ENCODE results near the gene FCN3. TPM values are rescaled to one million over a fixed set of nuclear protein-coding genes. Genes with fewer than 3 reads are reported as not detected.
A peak's percentile ranks its signal among the peaks of the same experiment; 100 is the strongest.

The FCN3 gene
- total RNA-seq, 6 experiments from 2014 or later = not detected

DNA sequence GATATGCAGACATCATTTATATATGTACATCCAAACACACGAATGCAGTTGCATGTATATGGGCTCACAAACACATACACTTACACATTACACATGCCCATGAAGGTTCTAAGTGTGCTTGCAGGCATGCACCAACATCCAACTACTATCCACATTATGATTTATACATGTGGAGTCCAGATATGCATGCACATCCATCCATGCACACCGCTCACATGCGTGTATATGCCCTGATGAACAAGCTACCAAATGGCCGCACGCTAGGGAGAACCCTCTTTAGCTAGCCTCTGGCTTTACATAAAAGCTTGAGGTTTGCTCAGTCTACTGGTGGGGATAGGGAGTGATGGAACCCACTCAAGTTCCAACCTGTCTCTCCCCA lies 26.3 kb upstream of the FCN3 start:
- Mint-ChIP-seq H3K27ac (no peak overlapping the region), H3K4me1 (ENCODE audit: low read depth) (peaks cover 31% of the 10 kb centered on the region), H3K9me3 (no peaks in the 10 kb centered on the region), H3K36me3 (ENCODE audit: low read depth) (no peaks in the 10 kb centered on the region), H3K27me3 (ENCODE audit: insufficient read depth) (peaks cover 3% of the 10 kb centered on the region; the same call in 1 of the 2 replicates), H3K4me3 (no peak overlapping the region)
- TF ChIP-seq, protein P1, sequence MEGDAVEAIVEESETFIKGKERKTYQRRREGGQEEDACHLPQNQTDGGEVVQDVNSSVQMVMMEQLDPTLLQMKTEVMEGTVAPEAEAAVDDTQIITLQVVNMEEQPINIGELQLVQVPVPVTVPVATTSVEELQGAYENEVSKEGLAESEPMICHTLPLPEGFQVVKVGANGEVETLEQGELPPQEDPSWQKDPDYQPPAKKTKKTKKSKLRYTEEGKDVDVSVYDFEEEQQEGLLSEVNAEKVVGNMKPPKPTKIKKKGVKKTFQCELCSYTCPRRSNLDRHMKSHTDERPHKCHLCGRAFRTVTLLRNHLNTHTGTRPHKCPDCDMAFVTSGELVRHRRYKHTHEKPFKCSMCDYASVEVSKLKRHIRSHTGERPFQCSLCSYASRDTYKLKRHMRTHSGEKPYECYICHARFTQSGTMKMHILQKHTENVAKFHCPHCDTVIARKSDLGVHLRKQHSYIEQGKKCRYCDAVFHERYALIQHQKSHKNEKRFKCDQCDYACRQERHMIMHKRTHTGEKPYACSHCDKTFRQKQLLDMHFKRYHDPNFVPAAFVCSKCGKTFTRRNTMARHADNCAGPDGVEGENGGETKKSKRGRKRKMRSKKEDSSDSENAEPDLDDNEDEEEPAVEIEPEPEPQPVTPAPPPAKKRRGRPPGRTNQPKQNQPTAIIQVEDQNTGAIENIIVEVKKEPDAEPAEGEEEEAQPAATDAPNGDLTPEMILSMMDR (IDR thresholded peaks at IDR 0.05) = no peak
- DNase-seq = no peak

DNA sequence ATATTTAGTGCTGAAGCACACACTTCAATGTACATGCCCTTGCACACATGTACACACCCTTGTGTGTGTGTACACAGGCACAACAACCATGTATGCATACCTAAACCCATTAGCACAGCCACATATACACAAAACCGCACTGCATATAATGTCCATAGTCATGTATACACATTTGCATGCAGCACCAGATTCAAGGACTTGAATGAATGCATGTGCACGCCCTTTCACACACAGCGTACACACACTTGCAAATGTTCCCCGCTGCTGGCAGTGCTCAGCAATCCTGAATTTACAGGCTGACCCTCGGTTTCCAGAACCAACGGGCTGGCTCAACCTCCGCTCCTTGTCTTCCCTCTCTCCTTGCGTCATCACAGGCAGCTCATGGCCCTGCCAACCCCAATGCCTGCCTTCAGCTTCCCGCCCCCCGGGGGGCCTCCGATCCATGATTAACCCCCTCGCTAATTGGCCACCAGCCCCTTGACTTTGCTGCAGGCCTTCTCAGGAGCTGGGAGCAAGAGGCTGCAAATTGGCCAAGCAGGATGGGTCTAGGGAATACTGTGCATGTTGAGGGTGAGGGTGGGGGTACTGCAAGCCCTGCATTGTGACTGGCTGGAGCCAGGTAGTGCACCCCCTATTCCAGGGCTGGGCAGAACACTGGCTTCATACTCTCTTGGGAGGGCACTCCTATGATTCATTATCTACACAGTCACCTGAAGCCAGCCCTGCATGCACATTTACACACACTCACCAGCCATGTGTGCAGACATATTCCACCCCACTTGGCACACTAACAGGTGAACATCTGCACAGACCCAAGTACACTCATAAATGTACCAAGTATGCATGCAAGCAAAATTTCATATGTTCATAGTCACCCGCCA lies 25.7 kb upstream of the FCN3 start:
- no peak overlapping the region for H3K27ac Mint-ChIP-seq

DNA sequence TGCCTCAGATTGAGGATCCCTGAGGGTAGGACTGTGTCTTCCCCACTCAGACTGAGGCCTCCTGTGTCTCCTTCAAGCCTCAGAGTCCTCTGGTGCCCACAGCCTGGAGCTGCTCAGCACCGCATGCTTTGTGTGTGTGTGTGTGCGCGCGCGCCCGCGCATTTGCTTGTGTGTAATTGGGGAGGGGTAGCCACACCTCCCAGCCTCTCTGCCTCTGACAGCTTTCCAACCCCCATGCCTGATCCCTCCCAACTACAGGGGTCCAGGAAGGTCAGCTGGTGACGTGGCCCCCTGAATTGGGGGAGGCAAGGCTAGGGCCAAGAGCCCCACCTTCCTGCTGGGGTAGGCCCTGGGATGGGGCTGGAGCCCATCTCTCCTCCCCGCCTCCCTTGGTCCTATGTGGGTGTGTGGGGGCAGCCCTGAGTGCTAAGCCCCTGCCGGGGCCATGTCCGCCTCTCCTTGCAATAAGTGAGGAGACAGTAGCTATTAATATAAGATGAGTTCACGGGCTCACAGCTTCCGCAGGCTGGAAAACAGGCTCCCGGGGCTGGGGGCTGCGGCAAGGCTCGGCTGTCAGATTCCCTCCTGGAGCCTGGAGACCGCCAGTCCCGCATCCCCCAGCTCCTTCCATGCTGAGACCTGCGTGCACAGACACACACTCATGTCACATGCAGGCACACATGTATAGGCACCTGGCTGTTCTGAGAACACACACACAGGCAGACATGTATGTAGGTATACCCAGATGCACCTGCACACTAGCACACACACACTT lies 24.8 kb upstream of the FCN3 start:
- Mint-ChIP-seq H3K4me1 (ENCODE audit: low read depth) (peaks cover 41% of the 10 kb centered on the region), H3K27ac (0 out of 2 replicates have a peak overlapping the region, but pooled peaks have one; percentile 11), H3K27me3 (ENCODE audit: insufficient read depth) (peaks cover 3% of the 10 kb centered on the region; the same call in 1 of the 2 replicates), H3K9me3 (no peaks in the 10 kb centered on the region), H3K36me3 (ENCODE audit: low read depth) (no peaks in the 10 kb centered on the region), H3K4me3 (peak overlapping the region; percentile 26; the same call in 1 of the 2 replicates)
- DNase-seq = no peak
- TF ChIP-seq, protein P1 (IDR thresholded peaks at IDR 0.05) = no peak

More for the DNA sequence above, 25.7 kb upstream of the FCN3 start:
- TF ChIP-seq, protein P1 (IDR thresholded peaks at IDR 0.05) = no peak
- DNase-seq = no peak
- Mint-ChIP-seq H3K4me1 (ENCODE audit: low read depth) (peaks cover 36% of the 10 kb centered on the region), H3K27me3 (ENCODE audit: insufficient read depth) (peaks cover 3% of the 10 kb centered on the region; the same call in 1 of the 2 replicates), H3K9me3 (no peaks in the 10 kb centered on the region), H3K36me3 (ENCODE audit: low read depth) (no peaks in the 10 kb centered on the region), H3K4me3 (no peak overlapping the region)

DNA sequence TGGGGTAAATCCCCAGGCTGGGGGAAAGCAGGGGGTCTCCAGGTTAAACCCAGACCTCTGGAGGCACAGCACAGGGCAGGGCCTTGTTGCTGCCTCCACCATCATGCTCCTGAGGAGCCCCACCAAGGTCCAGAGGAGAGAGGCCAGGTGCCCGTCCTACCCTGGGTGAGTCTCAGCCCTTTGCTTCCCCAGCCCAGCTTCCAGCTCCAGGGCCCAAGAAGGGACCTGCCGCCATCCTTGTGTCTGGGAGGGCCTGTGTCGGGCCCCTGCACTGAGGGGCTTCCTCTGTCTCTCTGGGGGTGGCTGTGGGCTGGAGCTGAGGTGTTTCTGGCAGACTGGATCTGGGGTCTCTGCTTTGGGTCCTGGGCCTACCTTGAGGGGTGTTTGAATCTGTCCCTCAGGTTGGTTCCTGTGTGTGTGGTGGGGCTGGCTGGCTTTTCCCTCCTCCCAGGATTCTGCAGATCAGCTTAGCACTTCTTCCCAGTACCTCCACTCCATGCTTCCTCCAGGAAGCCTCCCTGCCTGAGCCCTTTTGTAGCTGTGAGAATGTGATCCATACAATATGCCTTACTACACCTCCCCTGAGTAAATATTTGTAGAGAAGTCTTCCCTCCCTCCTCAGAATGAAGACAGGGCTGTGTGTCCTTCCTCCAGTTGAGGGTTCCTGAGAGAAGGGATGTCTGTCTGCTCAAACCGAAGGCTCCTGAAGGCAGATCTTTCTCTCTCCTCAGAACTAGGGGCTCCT lies 24.0 kb upstream of the FCN3 start:
- DNase-seq = no peak
- TF ChIP-seq, protein P1 (IDR thresholded peaks at IDR 0.05) = no peak
- Mint-ChIP-seq H3K9me3 (no peaks in the 10 kb centered on the region), H3K27me3 (ENCODE audit: insufficient read depth) (peaks cover 3% of the 10 kb centered on the region; the same call in 1 of the 2 replicates), H3K4me3 (no peak overlapping the region), H3K36me3 (ENCODE audit: low read depth) (no peaks in the 10 kb centered on the region), H3K4me1 (ENCODE audit: low read depth) (peaks cover 39% of the 10 kb centered on the region), H3K27ac (0 out of 2 replicates have a peak overlapping the region, but pooled peaks have one; percentile 11)

DNA sequence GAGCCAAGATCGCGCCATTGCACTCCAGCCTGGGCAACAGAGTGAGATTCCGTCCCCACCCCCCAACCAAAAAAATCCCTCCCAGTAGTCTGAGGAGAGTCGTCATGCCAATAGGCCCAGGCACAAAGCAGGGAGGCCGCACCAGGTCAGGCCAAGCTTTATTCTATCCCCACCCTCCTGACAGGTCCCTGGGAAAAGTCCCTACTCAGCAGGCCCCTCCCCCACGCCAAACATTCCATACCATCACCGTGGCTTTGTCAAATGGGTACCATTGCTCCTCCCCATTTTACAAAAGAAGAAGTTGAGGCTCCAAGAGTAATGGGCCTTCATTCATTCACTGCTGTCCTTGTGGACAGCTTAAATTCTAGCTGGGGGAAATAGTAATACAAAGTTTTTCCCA lies 23.1 kb upstream of the FCN3 start:
- H3K4me1 Mint-ChIP-seq (ENCODE audit: low read depth) = peaks cover 30% of the 10 kb centered on the region
- H3K27ac Mint-ChIP-seq = no peak overlapping the region
- TF ChIP-seq, protein P1 (IDR thresholded peaks at IDR 0.05) = no peak
- H3K9me3 Mint-ChIP-seq = no peaks in the 10 kb centered on the region
- no peak overlapping the region for H3K4me3 Mint-ChIP-seq
- peaks cover 3% of the 10 kb centered on the region; the same call in 1 of the 2 replicates for H3K27me3 Mint-ChIP-seq (ENCODE audit: insufficient read depth)
- DNase-seq = no peak
- H3K36me3 Mint-ChIP-seq (ENCODE audit: low read depth) = no peaks in the 10 kb centered on the region
